IMR-90 (cell line): ENCODE results near the gene SMIM29. TPM values are rescaled to one million over a fixed set of nuclear protein-coding genes. Genes with fewer than 3 reads are reported as not detected.

Experiments used
- ATAC-seq: fragments of 200-7000 bp; cut with Tn5 transposase; 2 replicates; pipeline ENCODE4 v1.9.1; 2020; ENCODE audit warnings: low read depth, mild to moderate bottlenecking, moderate library complexity
- BruUV-seq: library from RNA; stranded (reverse); fragments of 400-500 nt; replicated peaks from 2 replicates; lab custom pipeline; 2021; lab: Mats Ljungman, UMichigan
- CTCF ChIA-PET: fragments of 300-600 bp; formaldehyde crosslinking; extraction: SDS; loops from one replicate; lab custom pipeline; 2021; ENCODE audit warnings: antibody characterized with exemption; lab: Yijun Ruan, JAX
- POLR2A ChIA-PET: fragments of 300-600 bp; sonication (Branson Sonifier 250); formaldehyde crosslinking; loops from one replicate; lab custom pipeline; 2022; ENCODE audit warnings: antibody characterized with exemption; ENCODE audit not compliant: unreplicated experiment; lab: Charles Lee
- DNase-seq: peaks from one replicate; pipeline ENCODE4 v3.0.0; 2013
- H2AFZ ChIP-seq: replicated peaks from 2 replicates; pipeline ENCODE3; 2013; ENCODE audit warnings: low read length, mild to moderate bottlenecking; ENCODE audit not compliant: poor library complexity
- H2AK5ac ChIP-seq: 2 replicates; pipeline ENCODE4 v1.6.1; 2013; ENCODE audit warnings: low read depth, low read length, inconsistent platforms
- H2AK9ac ChIP-seq: replicated peaks from 2 replicates; pipeline ENCODE3; 2013; ENCODE audit warnings: mild to moderate bottlenecking, low read depth, low read length, moderate library complexity; ENCODE audit not compliant: poor library complexity
- H2BK120ac ChIP-seq: 2 replicates; pipeline ENCODE4 v1.6.1; 2013; ENCODE audit warnings: low read depth, low read length, inconsistent platforms
- H2BK15ac ChIP-seq: 3 replicates; pipeline ENCODE4 v1.6.1; 2013; ENCODE audit warnings: low read depth, low read length, inconsistent platforms
- H2BK20ac ChIP-seq: 2 replicates; pipeline ENCODE4 v1.6.1; 2013; ENCODE audit warnings: low read depth, mild to moderate bottlenecking, inconsistent platforms, low read length, moderate library complexity
- H2BK5ac ChIP-seq: 2 replicates; pipeline ENCODE4 v1.6.1; 2013; ENCODE audit warnings: mild to moderate bottlenecking, low read depth, low read length, inconsistent platforms; ENCODE audit not compliant: poor library complexity, severe bottlenecking
- H3K14ac ChIP-seq: replicated peaks from 2 replicates; pipeline ENCODE4 v1.6.1; 2013; ENCODE audit warnings: low read depth, low read length, inconsistent platforms
- H3K18ac ChIP-seq: 2 replicates; pipeline ENCODE4 v1.6.1; 2013; ENCODE audit warnings: low read depth, low read length, control low read depth
- H3K23ac ChIP-seq: 2 replicates; pipeline ENCODE4 v1.6.1; 2013; ENCODE audit warnings: low read depth, low read length, inconsistent platforms
- H3K27ac ChIP-seq: 2 replicates; pipeline ENCODE4 v1.5.1; 2013; ENCODE audit warnings: mild to moderate bottlenecking, control low read depth, low read length; ENCODE audit not compliant: insufficient read depth
- H3K27me3 ChIP-seq: 2 replicates; pipeline ENCODE4 v1.6.1; 2013; ENCODE audit warnings: low read length; ENCODE audit not compliant: control insufficient read depth, insufficient read depth
- H3K36me3 ChIP-seq: 2 replicates; pipeline ENCODE4 v1.6.1; 2013; ENCODE audit warnings: low read length, mixed read lengths; ENCODE audit not compliant: control insufficient read depth, insufficient read depth
- H3K4ac ChIP-seq: 2 replicates; pipeline ENCODE4 v1.6.1; 2013; ENCODE audit warnings: low read depth, low read length, inconsistent platforms
- H3K4me1 ChIP-seq: 2 replicates; pipeline ENCODE4 v1.6.1; 2013; ENCODE audit warnings: low read length, mixed read lengths; ENCODE audit not compliant: control insufficient read depth, insufficient read depth
- H3K4me2 ChIP-seq: 2 replicates; pipeline ENCODE4 v1.6.1; 2013; ENCODE audit warnings: low read depth, mild to moderate bottlenecking, control low read depth, low read length, moderate library complexity
- H3K4me3 ChIP-seq: 2 replicates; pipeline ENCODE4 v1.5.1; 2013; ENCODE audit warnings: low read depth, mild to moderate bottlenecking, control low read depth, low read length, moderate library complexity; ENCODE audit not compliant: insufficient read depth
- H3K56ac ChIP-seq: 2 replicates; pipeline ENCODE4 v1.6.1; 2013; ENCODE audit warnings: low read length, inconsistent platforms; ENCODE audit not compliant: insufficient read depth; ENCODE audit errors: extremely low read depth
- H3K79me1 ChIP-seq, 2 experiments: 2 replicates each; pipeline ENCODE4 v1.6.1; 2013; ENCODE audit warnings: low read length in 2 of 2, inconsistent platforms in 1 of 2, low read depth in 1 of 2
- H3K9ac ChIP-seq: 2 replicates; pipeline ENCODE4 v1.6.1; 2013; ENCODE audit warnings: low read depth, low read length, control low read depth
- H3K9me1 ChIP-seq: 2 replicates; pipeline ENCODE4 v1.6.1; 2013; ENCODE audit warnings: low read length, inconsistent platforms; ENCODE audit not compliant: insufficient read depth
- H3K9me3 ChIP-seq: 2 replicates; pipeline ENCODE4 v1.6.1; 2013; ENCODE audit warnings: low read length; ENCODE audit not compliant: control insufficient read depth, insufficient read depth
- H4K20me1 ChIP-seq: 2 replicates; pipeline ENCODE4 v1.6.1; 2013; ENCODE audit warnings: low read length, inconsistent platforms; ENCODE audit not compliant: insufficient read depth
- H4K5ac ChIP-seq: 2 replicates; pipeline ENCODE4 v1.6.1; 2013; ENCODE audit warnings: mild to moderate bottlenecking, low read depth, low read length, control low read depth
- H4K8ac ChIP-seq, 2 experiments: 2 replicates each; pipeline ENCODE4 v1.6.1; 2013; ENCODE audit warnings: low read depth in 2 of 2, low read length in 2 of 2, control low read depth in 1 of 2, inconsistent platforms in 1 of 2
- H4K91ac ChIP-seq: 2 replicates; pipeline ENCODE4 v1.6.1; 2013; ENCODE audit warnings: low read depth, low read length, inconsistent platforms; ENCODE audit not compliant: insufficient read depth
- BHLHE40 ChIP-seq: fragments of 150-350 bp; IDR thresholded peaks from 2 replicates; pipeline ENCODE4 v1.6.1; 2016; ENCODE audit warnings: mild to moderate bottlenecking, low read depth, low read length
- CEBPB ChIP-seq: IDR thresholded peaks from 2 replicates; pipeline ENCODE4 v1.6.1; 2012; ENCODE audit warnings: low read depth, low read length, improper control_type of control experiment
- CHD1 ChIP-seq: IDR thresholded peaks from 2 replicates; pipeline ENCODE4 v1.6.1; 2012; ENCODE audit warnings: low read depth, low read length, improper control_type of control experiment
- CTCF ChIP-seq: conservative IDR thresholded peaks from 2 replicates; pipeline ENCODE4 v1.5.1; 2012; ENCODE audit warnings: mild to moderate bottlenecking, low read depth, low read length, improper control_type of control experiment
- FOS ChIP-seq: fragments of 150-350 bp; IDR thresholded peaks from 2 replicates; pipeline ENCODE4 v1.6.1; 2016; ENCODE audit warnings: low read depth, low read length
- MAFK ChIP-seq: IDR thresholded peaks from 2 replicates; pipeline ENCODE4 v1.6.1; 2012; ENCODE audit warnings: low read depth, low read length, improper control_type of control experiment
- MAZ ChIP-seq: IDR thresholded peaks from 2 replicates; pipeline ENCODE4 v1.6.1; 2012; ENCODE audit warnings: low read depth, mild to moderate bottlenecking, low read length, improper control_type of control experiment, moderate library complexity, borderline replicate concordance
- MXI1 ChIP-seq: IDR thresholded peaks from 2 replicates; pipeline ENCODE4 v1.6.1; 2012; ENCODE audit warnings: low read depth, mild to moderate bottlenecking, low read length, moderate library complexity, borderline replicate concordance
- POLR2A ChIP-seq: IDR thresholded peaks from 2 replicates; pipeline ENCODE4 v1.6.1; 2012; ENCODE audit warnings: mild to moderate bottlenecking, low read depth, low read length
- RCOR1 ChIP-seq: IDR thresholded peaks from 2 replicates; pipeline ENCODE4 v1.6.1; 2012; ENCODE audit warnings: mild to moderate bottlenecking, low read length, improper control_type of control experiment; ENCODE audit not compliant: insufficient replicate concordance
- RFX5 ChIP-seq: IDR thresholded peaks from 2 replicates; pipeline ENCODE4 v1.8.0; 2012; ENCODE audit warnings: low read depth, mild to moderate bottlenecking, low read length, moderate library complexity
- SMC3 ChIP-seq: fragments of 150-350 bp; IDR thresholded peaks from 2 replicates; pipeline ENCODE4 v1.6.1; 2016; ENCODE audit warnings: low read depth, mild to moderate bottlenecking, antibody characterized with exemption, low read length, moderate library complexity
- USF2 ChIP-seq: fragments of 150-350 bp; IDR thresholded peaks from 2 replicates; pipeline ENCODE4 v1.6.1; 2017; ENCODE audit warnings: mild to moderate bottlenecking, antibody characterized with exemption, low read length, low read depth
- whole genome bisulfite sequencing, 2 experiments: methylation state at CpG; one replicate each; pipeline versions ENCODE4 v1.1.5 to v1.1.7; 2013; ENCODE audit warnings: missing lambda C conversion rate in 2 of 2; ENCODE audit not compliant: insufficient read length in 1 of 2; ENCODE audit errors: extremely low coverage in 2 of 2; 5-methylcytosine and 5-hydroxymethylcytosine counted together
- dilution Hi-C: fragments of 300-500 bp; cut with HindIII; formaldehyde crosslinking; loops from one replicate; pipeline ENCODE4 v1.14.3; 2018; ENCODE audit warnings: low sequenced_read_pairs; ENCODE audit not compliant: unreplicated experiment
- in situ Hi-C: fragments of 300-500 bp; cut with MboI; formaldehyde crosslinking; loops from 3 replicates; pipeline ENCODE4 v1.14.3; 2019; ENCODE audit warnings: low sequenced_read_pairs, inconsistent platforms, mixed read lengths
- intact Hi-C: fragments of 100-400 bp; cut with micrococcal nuclease; formaldehyde crosslinking; loops from 2 replicates; pipeline ENCODE4 v1.10.0; 2022
- polyA plus RNA-seq, 3 experiments: library from polyadenylated mRNA; depleted of rRNA; stranded (reverse); fragments of >200 nt; gene quantifications; 2 replicates each; pipeline ENCODE4 v1.2.3, GENCODE V29; 2012; ENCODE audit warnings: low replicate concordance in 1 of 3
- total RNA-seq: library from RNA; depleted of rRNA; stranded (reverse); fragments of >200 nt; gene quantifications from 2 replicates; pipeline ENCODE4 v1.2.3, GENCODE V29; 2012

Gene SMIM29
- total and polyA plus RNA-seq, 2 of the 4 experiments (the other 2 are of a cell fraction), result 8.4 to 28.9 TPM

- H2BK15ac ChIP-seq, result no peak overlapping the region
- no peak overlapping the region for H3K18ac ChIP-seq
- H2BK5ac ChIP-seq, result no peak overlapping the region
- H4K5ac ChIP-seq, result no peak overlapping the region
- no peak overlapping the region for H2AFZ ChIP-seq
- H4K20me1 ChIP-seq, result no peaks in the 10 kb centered on the region; the same call in 1 of the 2 replicates
- H4K91ac ChIP-seq, result no peak overlapping the region
- H2AK5ac ChIP-seq, result no peak overlapping the region
- no peak overlapping the region for H3K23ac ChIP-seq
- POLR2A ChIA-PET, result no interaction called here
- no peaks in the 10 kb centered on the region for H3K27me3 ChIP-seq
- H3K9ac ChIP-seq, result no peak overlapping the region
- dilution Hi-C loops, result no loop called here
- no peak overlapping the region for H3K14ac ChIP-seq
- TF ChIP-seq RCOR1 (no peak), RFX5 (no peak), POLR2A (no peak), SMC3 (no peak), USF2 (no peak), MAZ (no peak), BHLHE40 (no peak), MXI1 (no peak), CHD1 (no peak), FOS (no peak), CEBPB (no peak), MAFK (no peak), CTCF (no peak)
- no peaks in the 10 kb centered on the region for H3K36me3 ChIP-seq
- in situ Hi-C loops, result no loop called here
- no peak overlapping the region for H3K4me3 ChIP-seq
- H2BK20ac ChIP-seq, result no peak overlapping the region
- H3K4ac ChIP-seq, result no peak overlapping the region
- CTCF ChIA-PET, result interaction anchor here (1.1 kb wide), 1 partner anchor 126 kb away, joined by 3 read pairs; no protein-coding TSS in a partner anchor
- H3K9me3 ChIP-seq, result peaks cover 2% of the 10 kb centered on the region; the same call in 1 of the 2 replicates
- H2AK9ac ChIP-seq, result no peak overlapping the region
- H2BK120ac ChIP-seq, result no peak overlapping the region
- intact Hi-C loops, result no loop called here
- no peaks in the 10 kb centered on the region for H3K9me1 ChIP-seq
- H3K27ac ChIP-seq, result no peak overlapping the region
- no CpG with 5 or more reads among the region's 2 CpGs for WGBS, 2 experiments
- no peaks in the 10 kb centered on the region for H3K4me1 ChIP-seq
- H3K4me2 ChIP-seq, result no peak overlapping the region
- ATAC-seq (no peak), DNase-seq (no peak)
- BruUV-seq, result no TSS peak
- no peak overlapping the region for H3K56ac ChIP-seq
- no peak overlapping the region for H4K8ac ChIP-seq
- no peaks in the 10 kb centered on the region for H3K79me1 ChIP-seq
These were observed 18.9 kb upstream of the SMIM29 start for GRCh38 chr6:34267746-34268145.
